DMS53 treated with DMSO at 0.1 percent for 48 hours (cell line): ENCODE measurements around the gene EPB41.
"Not testable (repeated sequence)": the region's sequence is repeated elsewhere in the genome, so short reads cannot be mapped to it uniquely, and the experiment has no call there.

ENCODE experiments used
- DNase-seq: peaks from one replicate; lab custom pipeline; 2025; ENCODE audit not compliant: unreplicated experiment; lab: John Stamatoyannopoulos, UW

EPB41 gene

GRCh38 chr1:29043274-29043965 lies 129.1 kb downstream of the EPB41 start:
- no peak for DNase-seq

DNA sequence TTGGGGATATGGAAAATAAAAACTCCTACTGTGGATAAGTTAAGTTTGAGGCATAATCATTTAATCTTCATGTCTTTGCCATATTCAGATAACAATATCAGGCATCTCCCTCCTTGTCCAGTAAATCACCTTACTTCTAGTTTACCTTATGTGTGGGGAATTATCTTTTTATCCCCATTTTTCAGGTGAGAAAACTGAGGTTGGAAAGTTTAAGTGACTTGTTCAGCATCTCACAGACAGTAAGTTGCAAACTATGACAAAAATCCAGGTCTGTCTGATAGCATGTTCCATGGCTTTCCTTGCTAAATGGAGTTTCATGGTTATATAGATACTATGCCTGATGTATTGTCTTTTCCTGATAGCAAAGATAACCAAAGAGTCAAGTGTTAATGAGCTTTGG lies 129.6 kb downstream of the EPB41 start:
- DNase-seq, result no peak

DNA sequence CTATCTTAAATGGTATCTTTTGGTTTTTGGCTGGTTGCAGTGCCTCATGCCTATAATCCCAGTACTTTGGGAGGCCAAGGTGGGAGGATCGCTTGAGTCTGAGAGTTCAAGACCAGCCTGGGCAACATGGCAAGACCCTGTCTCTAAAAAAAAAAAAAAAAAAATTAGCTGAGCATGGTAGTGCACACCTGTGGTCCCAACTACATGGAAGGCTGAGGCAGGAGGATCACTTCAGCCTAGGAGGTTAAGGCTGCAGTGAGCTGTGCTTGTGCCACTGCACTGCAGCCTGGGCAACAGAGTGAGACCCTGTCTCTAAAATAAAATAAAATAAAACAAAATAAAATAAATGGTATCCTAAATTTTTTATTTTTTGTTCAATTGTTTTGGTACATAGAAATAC lies 131.3 kb downstream of the EPB41 start:
- DNase-seq, result not testable (repeated sequence)

DNA sequence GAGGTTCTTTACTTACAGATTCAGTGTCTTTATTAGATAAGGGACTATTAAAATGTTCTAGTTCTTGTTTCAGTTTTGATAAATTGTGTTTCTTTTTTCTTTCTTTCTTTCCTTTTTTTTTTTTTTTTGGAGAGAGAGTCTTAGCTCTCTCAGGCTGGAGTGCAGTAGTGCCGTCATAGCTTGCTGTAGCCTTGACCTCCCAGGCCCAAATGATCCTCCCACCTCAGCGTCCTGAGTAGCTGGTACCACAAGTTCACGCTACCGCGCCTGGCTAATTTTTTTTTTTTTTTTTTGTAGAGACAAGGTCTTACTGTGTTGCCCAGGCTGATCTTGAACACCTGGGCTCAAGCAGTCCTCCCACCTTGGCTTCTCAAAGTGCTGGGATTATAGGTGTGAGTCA lies 132.8 kb downstream of the EPB41 start:
- no peak for DNase-seq

- no peak for DNase-seq
Measured at GRCh38 chr1:29050166-29050565, 135.8 kb downstream of the EPB41 start.

DNA sequence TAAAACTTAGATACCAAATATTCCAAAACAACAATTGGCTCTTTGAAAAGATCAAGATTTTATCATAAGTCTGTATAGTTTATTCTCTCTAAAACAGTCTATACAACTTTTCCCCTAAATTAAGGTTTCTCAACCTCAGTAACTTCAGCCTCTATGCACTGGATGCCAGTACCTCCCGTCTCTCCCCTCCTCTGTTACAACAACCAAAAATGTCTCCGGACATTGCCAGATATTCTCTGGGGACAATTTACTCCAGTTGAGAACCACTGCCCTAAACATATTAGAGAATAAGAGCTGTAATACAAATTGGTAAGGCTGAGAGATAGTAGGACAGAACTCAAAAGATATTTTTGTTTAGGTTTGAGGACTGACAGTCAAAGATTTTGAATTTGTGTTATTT lies 137.7 kb downstream of the EPB41 start:
- no peak for DNase-seq

GRCh38 chr1:29052941-29053340 lies 138.6 kb downstream of the EPB41 start:
- DNase-seq, result no peak

DNA sequence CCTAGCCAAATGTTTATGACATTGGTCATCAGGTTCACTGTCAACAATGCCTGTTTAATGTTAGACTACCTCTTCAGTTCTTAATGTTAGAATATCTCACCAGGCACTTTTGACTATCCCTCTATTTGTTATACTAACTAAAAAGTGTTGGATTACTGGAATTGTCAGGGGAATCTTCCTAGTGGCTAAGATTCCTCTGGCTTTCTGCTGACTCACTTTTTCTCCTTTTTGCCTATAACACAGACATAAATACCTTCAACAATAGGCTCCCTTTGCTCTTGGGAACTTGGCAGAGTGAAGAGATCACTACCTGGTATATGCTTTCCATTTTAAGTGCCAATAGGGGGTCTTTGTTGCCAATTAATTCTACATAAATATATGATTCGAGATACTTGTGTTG lies 140.8 kb downstream of the EPB41 start:
- no peak for DNase-seq

- no peak for DNase-seq
Measured at GRCh38 chr1:29056256-29056655, 141.9 kb downstream of the EPB41 start.

DNA sequence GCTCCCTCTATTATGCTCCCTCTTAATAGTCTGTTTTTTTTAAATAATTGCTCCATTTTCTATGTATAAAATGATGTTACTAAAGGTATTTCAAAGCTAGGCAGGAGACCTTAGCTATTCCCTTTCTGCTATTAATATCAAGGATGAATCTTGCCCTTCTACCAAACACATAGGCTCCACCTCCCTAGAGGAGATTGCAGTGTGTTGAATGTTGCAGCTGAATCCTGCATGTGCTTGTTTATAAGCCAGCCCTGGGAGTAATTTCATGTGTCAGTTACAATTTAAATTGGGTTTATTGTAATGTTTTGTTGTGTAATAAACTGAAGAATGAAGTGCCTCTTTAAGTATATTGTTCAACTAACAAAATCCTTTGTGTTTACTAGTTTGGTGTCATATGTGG lies 143.3 kb downstream of the EPB41 start:
- no peak for DNase-seq

GRCh38 chr1:29062157-29062942 lies 148.0 kb downstream of the EPB41 start:
- DNase-seq, result no peak

GRCh38 chr1:29064064-29064463 lies 149.7 kb downstream of the EPB41 start:
- DNase-seq, result no peak

- no peak for DNase-seq
Measured at GRCh38 chr1:29077155-29077554, 162.8 kb downstream of the EPB41 start.

GRCh38 chr1:29079916-29080629 lies 165.7 kb downstream of the EPB41 start:
- not testable (repeated sequence) for DNase-seq

GRCh38 chr1:29081201-29081600 lies 166.8 kb downstream of the EPB41 start:
- DNase-seq, result no peak

GRCh38 chr1:29082519-29082918 lies 168.2 kb downstream of the EPB41 start:
- DNase-seq, result no peak

DNA sequence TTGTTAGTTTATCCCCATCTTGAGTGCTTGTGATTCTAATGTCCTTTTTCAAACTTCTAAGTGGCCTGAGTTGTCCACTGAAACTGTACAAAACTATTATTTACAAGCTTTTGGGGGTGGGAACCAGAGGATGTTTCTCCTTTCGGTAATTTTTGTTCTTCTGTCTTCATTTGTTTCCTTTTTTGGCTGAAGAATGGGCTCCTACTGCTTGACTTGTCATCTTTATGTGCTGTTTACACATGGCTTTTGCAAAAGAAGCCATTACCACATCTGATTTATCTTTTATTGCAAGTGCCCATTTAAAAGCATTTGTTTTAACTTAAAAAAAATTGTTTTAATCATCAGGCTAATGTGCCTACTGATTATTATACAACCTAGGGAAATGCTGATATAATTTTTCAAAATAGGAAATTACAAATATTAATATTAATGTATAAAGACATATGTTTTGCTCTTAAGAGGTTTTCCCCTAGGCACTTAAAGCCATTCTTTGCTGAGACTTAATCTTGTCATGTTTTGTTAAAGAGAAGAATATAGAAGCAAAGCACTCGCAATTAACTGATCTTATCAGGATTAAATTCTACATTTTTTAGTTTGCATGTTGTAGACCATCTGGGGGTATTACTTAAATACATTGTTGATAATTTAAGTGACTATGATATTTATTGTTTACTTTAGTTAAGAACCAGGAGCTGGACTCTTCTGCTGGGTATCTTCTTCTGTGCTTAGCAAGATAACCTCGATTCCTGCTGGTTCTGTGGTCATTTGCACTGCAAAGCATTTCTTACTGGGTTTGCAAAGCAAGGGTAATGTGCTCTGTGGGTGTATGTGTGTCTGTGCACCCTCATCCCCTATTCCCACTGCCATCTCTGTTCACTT lies 169.2 kb downstream of the EPB41 start:
- DNase-seq, result no peak

DNA sequence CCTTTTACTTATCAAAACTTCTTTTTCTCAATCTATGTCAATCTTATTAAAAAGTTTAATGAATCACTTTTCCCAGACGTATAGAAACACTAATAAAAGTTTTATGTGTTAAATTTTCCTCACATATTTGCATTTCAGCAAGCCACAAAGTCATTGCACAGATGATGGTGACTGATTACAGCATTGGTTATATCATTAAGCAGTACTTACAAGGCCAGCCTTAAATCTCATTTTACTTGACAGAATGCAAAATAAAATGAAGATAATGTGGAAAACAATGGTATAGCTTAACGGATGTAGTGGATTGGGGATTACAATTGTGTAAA lies 169.8 kb downstream of the EPB41 start:
- DNase-seq, result no peak

DNA sequence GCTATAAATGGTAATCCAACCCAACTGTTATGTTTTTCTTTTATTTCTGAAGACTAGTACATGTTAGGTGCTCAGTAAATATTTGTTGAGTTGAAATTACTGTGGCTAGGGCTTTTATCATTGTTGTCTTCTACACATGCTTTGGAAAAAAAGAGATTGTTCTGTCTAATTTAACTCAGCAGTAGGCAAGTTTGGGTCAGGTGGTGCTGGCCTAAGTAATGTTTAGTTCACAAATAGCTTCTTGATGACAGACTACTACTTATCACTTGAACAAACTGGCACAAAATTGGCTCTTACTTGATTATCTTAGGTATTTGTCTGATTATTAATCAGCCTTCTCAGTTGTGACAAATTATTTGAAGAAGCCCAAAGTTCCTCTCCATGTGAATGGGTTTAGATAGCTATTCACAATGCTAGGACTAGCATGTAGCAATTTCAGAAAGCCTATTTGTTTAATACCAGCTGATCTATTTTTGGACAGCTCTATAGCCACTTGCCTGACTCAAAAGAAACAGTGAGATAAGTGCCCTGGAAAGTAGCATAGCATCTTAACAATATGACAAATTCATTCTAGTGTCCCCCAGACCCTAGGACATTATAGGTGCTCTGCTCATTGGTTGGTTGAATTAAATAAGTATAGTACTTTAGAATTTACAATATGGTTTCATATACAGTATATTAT lies 176.7 kb downstream of the EPB41 start:
- DNase-seq, result no peak

GRCh38 chr1:29092704-29093103 lies 178.3 kb downstream of the EPB41 start:
- DNase-seq, result not testable (repeated sequence)

DNA sequence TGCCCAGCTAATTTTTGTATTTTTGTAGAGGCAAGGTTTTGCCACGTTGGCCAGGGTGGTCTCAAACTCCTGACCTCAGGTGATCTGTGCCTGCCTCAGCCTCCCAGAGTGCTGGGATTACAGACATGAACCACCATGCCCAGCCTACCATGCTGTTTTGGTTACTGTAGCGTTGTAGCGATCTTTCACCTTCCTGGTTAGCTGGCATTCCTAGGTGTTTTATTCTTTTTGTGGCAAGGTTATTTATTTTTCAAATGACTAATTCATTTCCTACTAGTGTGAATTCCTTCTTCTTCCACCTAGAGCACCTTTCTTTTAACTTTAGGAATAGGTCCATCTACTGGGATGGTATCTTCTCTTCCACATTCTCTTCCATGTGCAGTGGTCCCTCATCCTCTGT lies 180.1 kb downstream of the EPB41 start:
- DNase-seq, result no peak
